Activated CD8-positive, alpha-beta T cell treated with anti-CD3 and anti-CD28 coated beads for 36 hours (primary cell): Measurements from ENCODE around the gene TALDO1. TPM values are rescaled to one million over a fixed set of nuclear protein-coding genes. Genes with fewer than 3 reads are reported as not detected.

Experiments
- ATAC-seq: fragments of 200-7000 bp; cut with Tn5 transposase; one replicate; pipeline ENCODE4 v1.10.0; 2021; ENCODE audit warnings: mild to moderate bottlenecking, moderate library complexity
- CTCF ChIA-PET: fragments of 350-600 bp; sonication (Branson Sonifier 250); formaldehyde crosslinking; loops from one replicate; lab custom pipeline; 2021; ENCODE audit warnings: antibody characterized with exemption; lab: Charles Lee
- POLR2A ChIA-PET: fragments of 350-600 bp; sonication (Branson Sonifier 250); formaldehyde crosslinking; loops from one replicate; lab custom pipeline; 2021; ENCODE audit warnings: antibody characterized with exemption; lab: Charles Lee
- DNase-seq: peaks from one replicate; pipeline ENCODE4 v3.0.0-alpha.2; 2020
- H3K27ac Mint-ChIP-seq: one replicate; pipeline ENCODE4 v1.8.0; 2021; ENCODE audit warnings: mild to moderate bottlenecking, mixed read lengths
- H3K27me3 Mint-ChIP-seq: one replicate; pipeline ENCODE4 v1.8.0; 2021; ENCODE audit warnings: mixed read lengths
- H3K36me3 Mint-ChIP-seq: one replicate; pipeline ENCODE4 v1.8.0; 2021; ENCODE audit warnings: low read depth, mixed read lengths
- H3K4me1 Mint-ChIP-seq: one replicate; pipeline ENCODE4 v1.8.0; 2021; ENCODE audit warnings: low read depth, mixed read lengths
- H3K4me3 Mint-ChIP-seq: one replicate; pipeline ENCODE4 v1.8.0; 2021; ENCODE audit warnings: mild to moderate bottlenecking, moderate library complexity, mixed read lengths
- H3K9me3 Mint-ChIP-seq: one replicate; pipeline ENCODE4 v1.8.0; 2021; ENCODE audit warnings: mixed read lengths
- CTCF ChIP-seq: fragments of 200-600 bp; IDR thresholded peaks from one replicate; pipeline ENCODE4 v1.8.0; 2022; ENCODE audit warnings: antibody characterized with exemption, mild to moderate bottlenecking
- intact Hi-C: fragments of 100-400 bp; cut with micrococcal nuclease; formaldehyde crosslinking; loops from one replicate; pipeline ENCODE4 v1.10.0; 2022
- total RNA-seq, 2 experiments: library from RNA; stranded (reverse); gene quantifications; one replicate each; pipeline ENCODE4 v1.2.3, GENCODE V29; 2021

The TALDO1 gene
- total RNA-seq, 2 experiments from 2014 or later: 234 to 241 TPM

GRCh38 chr11:777288-778255, 30.3 kb downstream of the TALDO1 start, which contains the start of gene GATD1:
Gene GATD1 (minus strand): TSS chr11:777487. CDS start chr11:777462, 25 bp downstream.
- Mint-ChIP-seq H3K4me1 (peaks cover 25% of the 10 kb centered on the region), H3K36me3 (peaks cover 19% of the 10 kb centered on the region), H3K27ac (peak within 1 kb of the TSS; percentile 75), H3K27me3 (no peaks in the 10 kb centered on the region), H3K9me3 (no peaks in the 10 kb centered on the region), H3K4me3 (peak within 1 kb of the TSS; percentile 89)
- intact Hi-C loops: no loop called here
- TF ChIP-seq CTCF: no peak
- ATAC-seq (peak; percentile 90), DNase-seq (peak; percentile 94)
- POLR2A ChIA-PET: interaction anchor here (0.6 to 3.8 kb wide), 13 partner anchors 10 to 51 kb away, joined by 3 to 21 read pairs (median 4); partner anchors contain the start of genes PIDD1, RPLP2 and TALDO1
- CTCF ChIA-PET: interaction anchor here (1.0 to 2.0 kb wide), 2 partner anchors 51 to 274 kb away, joined by 3 to 5 read pairs; no protein-coding TSS in a partner anchor

GRCh38 chr11:778976-779954, 32.0 kb downstream of the TALDO1 start:
- no peak for DNase-seq
- no peak for ATAC-seq
- Mint-ChIP-seq H3K4me1 (peaks cover 30% of the 10 kb centered on the region), H3K27me3 (no peaks in the 10 kb centered on the region), H3K9me3 (no peaks in the 10 kb centered on the region), H3K36me3 (peaks cover 14% of the 10 kb centered on the region), H3K27ac (no peak overlapping the region), H3K4me3 (peak overlapping the region; percentile 40)
- TF ChIP-seq CTCF: no peak
- intact Hi-C loops: no loop called here
- ChIA-PET POLR2A (interaction anchor here (1.2 to 3.8 kb wide), 3 partner anchors 8 to 17 kb away, joined by 3 to 21 read pairs (median 10); partner anchors contain the start of gene CEND1), CTCF (no interaction called here)

GRCh38 chr11:779955-780532, 32.8 kb downstream of the TALDO1 start:
- peaks cover 26% of the 10 kb centered on the region for H3K4me1 Mint-ChIP-seq
- no peak overlapping the region for H3K27ac Mint-ChIP-seq
- TF ChIP-seq CTCF: no peak
- H3K36me3 Mint-ChIP-seq: peaks cover 12% of the 10 kb centered on the region
- intact Hi-C loops: no loop called here
- CTCF ChIA-PET: no interaction called here
- no peaks in the 10 kb centered on the region for H3K9me3 Mint-ChIP-seq
- ATAC-seq (no peak), DNase-seq (no peak)
- H3K4me3 Mint-ChIP-seq: no peak overlapping the region
- POLR2A ChIA-PET: interaction anchor here (1.2 to 2.0 kb wide), 2 partner anchors 10 to 16 kb away, joined by 3 to 10 read pairs; partner anchors contain the start of gene CEND1
- no peaks in the 10 kb centered on the region for H3K27me3 Mint-ChIP-seq

GRCh38 chr11:782264-783174, 35.3 kb downstream of the TALDO1 start:
- DNase-seq (no peak), ATAC-seq (no peak)
- peaks cover 7% of the 10 kb centered on the region for H3K36me3 Mint-ChIP-seq
- no peak overlapping the region for H3K4me3 Mint-ChIP-seq
- intact Hi-C loops: no loop called here
- POLR2A ChIA-PET: interaction anchor here (0.8 to 0.9 kb wide), 2 partner anchors 14 to 18 kb away, joined by 3 read pairs; no protein-coding TSS in a partner anchor
- CTCF ChIA-PET: interaction anchor here (1.5 kb wide), 1 partner anchor 87 kb away, joined by 4 read pairs; the partner anchor contains the start of genes DEAF1 and TMEM80
- no peaks in the 10 kb centered on the region for H3K9me3 Mint-ChIP-seq
- H3K27me3 Mint-ChIP-seq: no peaks in the 10 kb centered on the region
- H3K27ac Mint-ChIP-seq: no peak overlapping the region
- no peak for TF ChIP-seq CTCF
- peaks cover 15% of the 10 kb centered on the region for H3K4me1 Mint-ChIP-seq
